Effector CD4-positive, alpha-beta T cell (primary cell): ENCODE data around the gene CR2.
A peak's percentile ranks its signal among the peaks of the same experiment; 100 is the strongest.
"Not testable (repeated sequence)": the region's sequence is repeated elsewhere in the genome, so short reads cannot be mapped to it uniquely, and the experiment has no call there.

Experiments
- DNase-seq: peaks from one replicate; pipeline ENCODE4 v3.0.0-alpha.2; 2020

Gene CR2

DNA sequence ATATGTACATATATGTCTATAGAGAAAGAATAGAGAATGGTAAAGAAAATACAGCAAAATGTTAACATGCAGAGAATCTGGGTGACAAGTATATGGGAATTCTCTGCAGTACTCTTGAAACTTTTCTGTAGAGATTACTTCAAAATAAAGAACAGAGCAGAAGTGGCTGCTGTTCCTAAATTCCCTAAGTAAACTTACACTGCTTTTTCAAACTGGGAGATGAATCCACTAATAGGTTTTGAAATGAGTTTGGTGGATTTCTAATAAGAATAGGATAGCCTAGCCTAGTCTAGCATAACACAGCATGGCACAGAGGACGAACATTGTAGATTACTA, 450 bp upstream of the CR2 start:
- no peak for DNase-seq

- DNase-seq, result no peak
Measured at GRCh38 chr1:207455183-207455754, 1.1 kb downstream of the CR2 start.

DNA sequence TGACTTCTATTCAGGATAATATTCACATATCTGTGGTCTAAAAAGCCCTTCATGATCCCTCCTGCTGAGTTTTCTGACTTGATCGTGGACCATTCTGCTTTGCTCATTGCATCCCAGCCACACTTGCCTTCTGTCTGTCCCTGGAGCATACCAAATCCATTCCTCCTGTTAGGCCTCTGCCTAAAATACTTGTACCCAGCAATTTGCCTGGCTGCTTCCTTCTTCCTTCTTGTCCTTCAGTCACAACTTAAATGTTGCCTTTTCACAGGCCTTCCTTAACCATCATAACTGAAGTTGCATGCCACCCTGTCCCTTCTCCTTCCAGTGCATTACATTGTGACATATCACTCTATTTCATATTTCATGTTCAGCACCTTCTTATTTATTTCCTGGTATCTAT, 4.3 kb downstream of the CR2 start:
- DNase-seq, result no peak

DNA sequence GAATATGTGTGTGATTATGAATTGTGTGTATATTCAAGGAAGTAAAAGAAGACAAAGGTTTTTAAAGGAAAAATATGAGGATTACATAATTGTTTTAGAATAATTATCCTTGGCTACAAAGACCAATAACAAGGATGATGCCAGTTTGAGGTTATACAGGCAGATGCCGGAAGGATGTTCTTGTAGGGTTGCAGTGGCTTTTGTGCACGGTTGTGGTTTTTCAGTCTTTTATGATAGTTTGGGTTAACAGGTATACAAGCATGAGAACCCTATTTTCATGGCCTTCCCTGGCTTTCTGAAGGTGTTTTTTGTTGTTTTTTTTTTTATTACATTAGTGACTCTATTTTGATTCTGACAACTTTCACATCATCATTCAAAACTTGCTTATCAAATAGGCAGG, 4.9 kb downstream of the CR2 start:
- DNase-seq, result no peak

GRCh38 chr1:207461649-207462048, 7.5 kb downstream of the CR2 start:
- DNase-seq, result no peak

DNA sequence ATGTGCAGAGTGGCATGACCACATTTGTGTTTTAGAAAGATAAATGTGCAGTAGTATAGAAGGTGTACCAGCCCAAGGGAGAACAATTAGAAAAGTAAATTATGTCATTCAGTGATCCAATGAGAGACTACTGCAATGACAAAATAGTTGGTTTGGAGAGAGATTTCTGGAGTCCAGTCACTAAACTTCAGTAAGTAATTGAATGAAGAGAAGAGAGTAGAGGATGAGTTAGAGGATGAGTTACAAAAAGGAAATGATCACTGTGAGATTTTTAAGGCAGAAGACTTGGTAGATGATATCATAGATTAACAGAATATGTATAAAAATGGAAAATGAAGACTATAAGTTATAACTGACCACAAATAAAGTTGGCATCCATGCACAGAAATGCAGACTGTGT, 8.4 kb downstream of the CR2 start:
- DNase-seq, result no peak

DNA sequence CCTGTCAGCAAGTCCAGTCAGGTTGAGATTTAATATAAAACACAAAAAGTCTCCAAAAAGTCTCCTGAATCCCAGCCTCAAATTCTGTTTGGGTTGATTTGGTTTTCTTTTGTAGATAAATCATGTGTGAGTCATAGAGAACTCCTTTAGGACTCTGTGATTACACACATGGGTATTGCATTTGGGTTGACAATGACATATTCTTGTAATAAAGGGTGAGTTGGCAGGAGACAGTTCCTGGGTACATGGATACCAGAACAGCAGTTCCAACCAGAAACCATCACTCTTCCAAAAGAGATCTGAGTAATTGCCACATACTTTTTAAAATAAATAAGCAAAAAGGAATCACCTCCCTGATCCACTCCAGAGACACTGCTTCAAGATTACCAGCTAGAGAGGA, 8.9 kb downstream of the CR2 start:
- no peak for DNase-seq

GRCh38 chr1:207463571-207463970, 9.4 kb downstream of the CR2 start:
- DNase-seq, result no peak

DNA sequence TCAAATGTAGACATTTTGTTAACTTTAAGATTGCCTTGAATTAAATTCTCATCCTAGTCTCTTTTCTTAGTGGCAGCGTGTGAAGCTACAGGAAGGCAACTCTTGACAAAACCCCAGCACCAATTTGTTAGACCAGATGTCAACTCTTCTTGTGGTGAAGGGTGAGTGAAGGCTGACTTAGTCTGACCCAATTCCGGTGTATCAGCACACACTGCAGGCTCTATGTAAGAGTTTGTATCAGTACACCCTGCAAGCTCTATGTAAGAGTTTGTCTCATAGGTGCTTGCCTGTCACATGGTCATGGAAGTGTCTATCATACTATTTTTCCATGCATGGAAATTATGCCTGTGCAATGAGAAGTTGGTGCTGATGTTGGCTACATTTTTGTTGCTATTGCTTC, 16.8 kb downstream of the CR2 start:
- no peak for DNase-seq

DNA sequence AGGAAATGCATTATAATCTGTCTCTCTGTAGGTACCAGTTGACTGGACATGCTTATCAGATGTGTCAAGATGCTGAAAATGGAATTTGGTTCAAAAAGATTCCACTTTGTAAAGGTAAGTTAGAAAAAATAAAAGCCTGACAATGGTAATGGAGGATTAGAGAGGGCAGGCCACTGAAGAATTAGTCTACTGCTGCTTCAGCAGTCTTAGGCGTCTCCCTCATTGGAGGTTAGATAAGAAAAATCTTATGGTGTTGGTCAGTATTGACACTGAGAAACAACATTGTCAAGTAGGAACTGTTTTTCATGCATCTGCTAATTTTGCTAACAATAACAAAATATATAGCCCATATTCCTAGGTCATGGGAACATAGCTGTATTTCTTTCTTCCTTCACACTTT, 20.1 kb downstream of the CR2 start:
- DNase-seq, result no peak

- no peak for DNase-seq
Measured at GRCh38 chr1:207486198-207486597, 32.1 kb downstream of the CR2 start.

- no peak for DNase-seq
Measured at GRCh38 chr1:207487636-207488035, 33.5 kb downstream of the CR2 start.

DNA sequence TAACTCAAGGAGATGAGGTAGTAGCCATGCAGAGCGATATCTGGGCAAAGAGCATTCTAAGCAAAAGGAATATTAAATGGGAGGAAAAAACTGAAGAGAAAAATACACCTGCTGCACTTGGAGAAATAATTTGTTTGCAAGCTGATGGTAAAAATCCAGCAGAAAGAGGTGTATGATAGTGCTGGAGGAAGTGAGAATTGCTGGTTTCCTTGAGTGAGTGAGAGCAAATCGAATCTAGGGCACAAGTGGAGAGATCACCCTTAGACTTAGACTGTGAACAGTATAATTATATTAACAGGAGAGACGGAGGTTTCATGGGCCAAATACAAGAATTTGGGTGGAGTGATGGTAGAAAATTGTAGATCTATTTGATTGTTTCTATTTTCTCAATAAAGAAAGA, 39.1 kb downstream of the CR2 start:
- DNase-seq, result no peak

GRCh38 chr1:207494171-207494570, 40.0 kb downstream of the CR2 start:
- DNase-seq, result no peak

DNA sequence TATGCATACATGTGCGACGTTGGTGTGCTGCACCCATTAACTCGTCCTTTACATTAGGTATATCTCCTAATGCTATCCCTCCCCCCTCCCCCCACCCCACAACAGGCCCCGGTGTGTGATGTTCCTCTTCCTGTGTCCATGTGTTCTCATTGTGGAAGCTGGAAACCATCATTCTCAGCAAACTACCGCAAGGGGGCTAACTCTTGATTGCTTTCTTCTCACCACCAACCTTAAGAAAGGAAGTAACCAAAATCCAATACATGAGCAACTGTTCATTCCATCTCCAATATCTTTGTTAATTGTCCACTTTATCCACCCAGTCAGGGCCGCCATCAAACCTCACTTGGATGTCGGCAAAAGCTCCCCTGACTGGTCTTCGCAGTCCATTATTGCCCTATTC, 41.2 kb downstream of the CR2 start:
- not testable (repeated sequence) for DNase-seq

GRCh38 chr1:207495801-207496792, 42.0 kb downstream of the CR2 start, which contains the start of gene CR1:
TSS of gene CR1 (plus strand) at chr1:207496157. CDS start at chr1:207496268, 111 bp downstream.
- no peak for DNase-seq

GRCh38 chr1:207497941-207498340, 43.8 kb downstream of the CR2 start:
- no peak for DNase-seq

DNA sequence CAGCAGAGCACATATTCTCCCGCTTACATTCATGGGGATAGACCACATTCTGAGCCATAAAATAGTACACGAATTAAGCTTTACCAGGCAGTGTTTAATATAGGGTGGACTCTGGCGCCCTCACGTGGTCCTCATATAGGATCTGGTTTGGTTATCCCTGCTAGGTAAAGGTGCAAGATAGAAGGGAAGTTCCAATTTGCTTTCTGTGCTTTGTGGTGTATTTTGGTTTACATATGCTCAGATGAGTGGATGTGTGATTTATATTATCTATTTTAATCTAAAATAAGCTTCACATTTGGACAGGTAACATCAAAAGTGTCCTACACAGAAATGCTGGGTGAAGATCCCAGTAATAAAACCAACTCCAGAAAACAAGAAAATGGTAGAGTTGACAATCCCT, 45.4 kb downstream of the CR2 start:
- peak; percentile 53 for DNase-seq

- DNase-seq, result no peak
Measured at GRCh38 chr1:207500306-207500705, 46.2 kb downstream of the CR2 start.

DNA sequence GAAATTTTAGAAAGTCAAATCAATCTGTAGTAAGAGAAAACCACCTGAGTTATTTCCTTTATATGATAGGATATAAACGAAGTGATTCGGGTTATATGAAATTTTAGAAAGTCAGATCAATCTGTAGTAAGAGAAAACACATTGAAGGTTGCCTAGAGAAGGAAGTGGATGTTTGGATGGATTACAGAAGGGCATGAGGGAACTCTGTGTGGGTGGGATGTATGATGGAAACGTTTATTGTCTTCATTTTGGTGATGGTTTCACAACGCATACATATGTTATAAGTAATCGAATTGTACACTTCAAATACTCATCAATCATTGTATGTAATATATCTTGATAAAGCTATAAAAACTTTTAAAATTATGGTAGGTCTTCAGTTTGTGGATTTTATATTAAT, 46.9 kb downstream of the CR2 start:
- no peak for DNase-seq

DNA sequence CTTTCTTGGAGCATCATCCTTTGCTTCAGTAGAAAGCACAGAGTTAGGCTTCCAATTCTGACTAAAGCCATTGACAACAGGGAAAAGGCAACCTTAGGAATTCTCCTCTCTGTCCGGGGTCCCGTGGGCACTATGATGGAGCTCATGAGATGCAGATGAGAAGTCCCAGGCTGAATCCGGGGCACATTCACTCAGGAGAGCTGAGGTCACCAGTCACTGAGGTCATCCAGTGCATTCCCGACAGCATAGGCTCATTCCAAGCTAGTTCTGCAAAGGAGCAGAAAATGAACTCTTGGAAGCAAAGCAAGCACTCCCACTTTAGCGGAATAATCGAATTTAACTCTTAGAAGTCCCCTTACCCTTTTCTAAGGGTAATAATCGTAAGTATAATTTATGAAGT, 48.6 kb downstream of the CR2 start:
- DNase-seq, result no peak

GRCh38 chr1:207503950-207504349, 49.8 kb downstream of the CR2 start:
- DNase-seq, result no peak

GRCh38 chr1:207504438-207504837, 50.3 kb downstream of the CR2 start:
- no peak for DNase-seq

- no peak for DNase-seq
Measured at GRCh38 chr1:207510444-207510843, 56.3 kb downstream of the CR2 start.

- DNase-seq, result no peak
Measured at GRCh38 chr1:207514890-207515289, 60.8 kb downstream of the CR2 start.
